NCI-H526 (cell line): Measurements from ENCODE around the gene ABHD2.
"Not testable (repeated sequence)": the region's sequence is repeated elsewhere in the genome, so short reads cannot be mapped to it uniquely, and the experiment has no call there.

ENCODE experiments used
- DNase-seq, 2 experiments: peaks; one replicate each; lab custom pipeline; 2025; lab: John Stamatoyannopoulos, UW

ABHD2 gene

GRCh38 chr15:89227425-89227824, 139.2 kb downstream of the ABHD2 start:
- DNase-seq, result no peak

GRCh38 chr15:89230277-89230676, 142.0 kb downstream of the ABHD2 start:
- no peak for DNase-seq

GRCh38 chr15:89231832-89232231, 143.6 kb downstream of the ABHD2 start:
- DNase-seq, result no peak

- DNase-seq, result not testable (repeated sequence)
Observed at GRCh38 chr15:89239883-89240810, 151.9 kb downstream of the ABHD2 start.

- no peak for DNase-seq
Observed at GRCh38 chr15:89243046-89243690, 154.9 kb downstream of the ABHD2 start.

GRCh38 chr15:89243691-89244573, 155.7 kb downstream of the ABHD2 start, which contains the start of gene FANCI:
FANCI (plus strand) TSS chr15:89243979; CDS start chr15:89247648, 3,669 bp downstream.
- DNase-seq, result peak; percentile 88 to 98

GRCh38 chr15:89244574-89244903, 156.3 kb downstream of the ABHD2 start:
- no peak for DNase-seq

GRCh38 chr15:89247446-89247845, 159.2 kb downstream of the ABHD2 start:
- DNase-seq, result no peak

- no peak for DNase-seq
Observed at GRCh38 chr15:89248584-89248983, 160.3 kb downstream of the ABHD2 start.

- DNase-seq, result not testable (repeated sequence)
Observed at GRCh38 chr15:89250142-89250541, 161.9 kb downstream of the ABHD2 start.
